IPS-20b (cell line): Measurements from ENCODE around the gene PTBP1.
"Not testable (repeated sequence)": the region's sequence is repeated elsewhere in the genome, so short reads cannot be mapped to it uniquely, and the experiment has no call there.

Source experiments
- H3K27ac ChIP-seq: one replicate; pipeline ENCODE4 v1.5.1; 2013; ENCODE audit warnings: low read length
- H3K27me3 ChIP-seq: 2 replicates; pipeline ENCODE4 v1.6.1; 2013; ENCODE audit warnings: mild to moderate bottlenecking, low read length, inconsistent platforms; ENCODE audit not compliant: insufficient read depth
- H3K36me3 ChIP-seq: 2 replicates; pipeline ENCODE4 v1.6.1; 2013; ENCODE audit warnings: low read depth, mild to moderate bottlenecking, inconsistent platforms, low read length, moderate library complexity; ENCODE audit not compliant: insufficient read depth
- H3K4me1 ChIP-seq: 2 replicates; pipeline ENCODE4 v1.6.1; 2013; ENCODE audit warnings: mild to moderate bottlenecking, control low read depth, inconsistent platforms, low read length, moderate library complexity; ENCODE audit not compliant: insufficient read depth
- H3K4me3 ChIP-seq: 2 replicates; pipeline ENCODE4 v1.5.1; 2013; ENCODE audit warnings: mild to moderate bottlenecking, low read length, inconsistent platforms
- H3K9ac ChIP-seq: 2 replicates; pipeline ENCODE4 v1.6.1; 2013; ENCODE audit warnings: low read depth, mild to moderate bottlenecking, inconsistent platforms, low read length, moderate library complexity
- H3K9me3 ChIP-seq: 2 replicates; pipeline ENCODE4 v1.6.1; 2013; ENCODE audit warnings: mild to moderate bottlenecking, low read depth, low read length, inconsistent platforms; ENCODE audit not compliant: insufficient read depth

PTBP1 gene

GRCh38 chr19:845707-846521 is 48.7 kb downstream of the PTBP1 start:
- no peaks in the 10 kb centered on the region for H3K9me3 ChIP-seq
- no peak overlapping the region for H3K27ac ChIP-seq
- no peaks in the 10 kb centered on the region for H3K36me3 ChIP-seq
- no peak overlapping the region for H3K9ac ChIP-seq
- H3K4me1 ChIP-seq, result no peaks in the 10 kb centered on the region
- H3K4me3 ChIP-seq, result no peak overlapping the region
- peaks cover 32% of the 10 kb centered on the region for H3K27me3 ChIP-seq

- peaks cover 16% of the 10 kb centered on the region for H3K27me3 ChIP-seq
- H3K9ac ChIP-seq, result no peak overlapping the region
These were observed 51.2 kb downstream of the PTBP1 start for GRCh38 chr19:848386-848921.

GRCh38 chr19:849195-849594 is 51.9 kb downstream of the PTBP1 start:
- not testable (repeated sequence) for H3K27ac ChIP-seq, H3K9me3 ChIP-seq
- H3K27me3 ChIP-seq, result peaks cover 10% of the 10 kb centered on the region

More at GRCh38 chr19:848386-848921, 51.2 kb downstream of the PTBP1 start:
- Histone ChIP-seq H3K4me1 (no peaks in the 10 kb centered on the region), H3K36me3 (no peaks in the 10 kb centered on the region), H3K9me3 (no peaks in the 10 kb centered on the region), H3K4me3 (no peak overlapping the region), H3K27ac (no peak overlapping the region)

GRCh38 chr19:850221-850978 is 53.1 kb downstream of the PTBP1 start:
- Histone ChIP-seq H3K4me1 (no peaks in the 10 kb centered on the region), H3K36me3 (no peaks in the 10 kb centered on the region), H3K27ac (no peak overlapping the region), H3K27me3 (no peaks in the 10 kb centered on the region), H3K9me3 (no peaks in the 10 kb centered on the region), H3K9ac (no peak overlapping the region), H3K4me3 (no peak overlapping the region)

More at GRCh38 chr19:849195-849594, 51.9 kb downstream of the PTBP1 start:
- not testable (repeated sequence) for H3K9ac ChIP-seq, H3K4me3 ChIP-seq, H3K36me3 ChIP-seq, H3K4me1 ChIP-seq

GRCh38 chr19:850979-851335 is 53.7 kb downstream of the PTBP1 start:
- Histone ChIP-seq H3K27ac (no peak overlapping the region), H3K9me3 (no peaks in the 10 kb centered on the region), H3K4me1 (no peaks in the 10 kb centered on the region), H3K36me3 (no peaks in the 10 kb centered on the region), H3K9ac (no peak overlapping the region), H3K27me3 (no peaks in the 10 kb centered on the region), H3K4me3 (no peak overlapping the region)

- no peaks in the 10 kb centered on the region for H3K4me1 ChIP-seq
- H3K9ac ChIP-seq, result no peak within 1 kb of the TSS
- no peaks in the 10 kb centered on the region for H3K36me3 ChIP-seq
- no peak within 1 kb of the TSS for H3K27ac ChIP-seq
- no peaks in the 10 kb centered on the region for H3K9me3 ChIP-seq
- H3K4me3 ChIP-seq, result no peak within 1 kb of the TSS
- no peaks in the 10 kb centered on the region for H3K27me3 ChIP-seq
These were observed 55.1 kb downstream of the PTBP1 start, which contains the start of gene ELANE for GRCh38 chr19:852136-853013. ELANE (plus strand) TSS chr19:852303; CDS start chr19:852329, 26 bp downstream.

- no peaks in the 10 kb centered on the region for H3K4me1 ChIP-seq
- H3K9ac ChIP-seq, result no peak overlapping the region
- H3K9me3 ChIP-seq, result no peaks in the 10 kb centered on the region
- no peak overlapping the region for H3K4me3 ChIP-seq
- no peaks in the 10 kb centered on the region for H3K27me3 ChIP-seq
- no peaks in the 10 kb centered on the region for H3K36me3 ChIP-seq
- H3K27ac ChIP-seq, result no peak overlapping the region
These were observed 55.8 kb downstream of the PTBP1 start for GRCh38 chr19:853014-853585.

- H3K27ac ChIP-seq, H3K36me3 ChIP-seq, H3K4me1 ChIP-seq, H3K9me3 ChIP-seq, H3K9ac ChIP-seq, H3K4me3 ChIP-seq, H3K27me3 ChIP-seq: not testable (repeated sequence)
These were observed 56.5 kb downstream of the PTBP1 start for GRCh38 chr19:853614-854220.

GRCh38 chr19:854549-854948 is 57.3 kb downstream of the PTBP1 start:
- Histone ChIP-seq H3K9ac (no peak overlapping the region), H3K27ac (no peak overlapping the region), H3K4me3 (no peak overlapping the region), H3K4me1 (no peaks in the 10 kb centered on the region), H3K27me3 (peaks cover 14% of the 10 kb centered on the region), H3K36me3 (no peaks in the 10 kb centered on the region), H3K9me3 (no peaks in the 10 kb centered on the region)

GRCh38 chr19:855142-855541 is 57.9 kb downstream of the PTBP1 start:
- H3K27me3 ChIP-seq, result peaks cover 20% of the 10 kb centered on the region

More at GRCh38 chr19:855142-855541, 57.9 kb downstream of the PTBP1 start:
- H3K4me3 ChIP-seq, result no peak overlapping the region
- H3K36me3 ChIP-seq, result no peaks in the 10 kb centered on the region
- H3K9ac ChIP-seq, result no peak overlapping the region
- H3K4me1 ChIP-seq, result no peaks in the 10 kb centered on the region
- H3K9me3 ChIP-seq, result no peaks in the 10 kb centered on the region
- no peak overlapping the region for H3K27ac ChIP-seq
